OCI-LY3 (cell line): ENCODE results near the gene LRRC1.

ENCODE experiments used
- CTCF ChIP-seq: fragments of 200-600, 300-600 bp; sonication (generic); IDR thresholded peaks from 2 replicates; pipeline ENCODE4 v1.5.1; 2014; ENCODE audit warnings: antibody characterized with exemption, low read length, low read depth
- EZH2phosphoT487 ChIP-seq: fragments of 200-600 bp; shearing (Covaris generic); IDR thresholded peaks from 2 replicates; pipeline ENCODE4 v1.6.1; 2018; ENCODE audit warnings: antibody characterized with exemption, mixed run types, low read depth

- TF ChIP-seq CTCF = no peak
- no peak for TF ChIP-seq EZH2phosphoT487
Observed at GRCh38 chr6:53811746-53812145, 16.9 kb downstream of the LRRC1 start.
